Smooth muscle cell (in vitro differentiated cells): ENCODE measurements around the gene RNU6-1. TPM values are rescaled to one million over a fixed set of nuclear protein-coding genes. Genes with fewer than 3 reads are reported as not detected.

Source experiments
- DNase-seq: peaks from one replicate; lab custom pipeline; 2025; ENCODE audit not compliant: unreplicated experiment; lab: John Stamatoyannopoulos, UW
- H2AFZ ChIP-seq: fragments of 200-600 bp; sonication (generic); 2 replicates; pipeline ENCODE4 v1.6.0; 2016; ENCODE audit warnings: antibody characterized with exemption, low read depth, mild to moderate bottlenecking
- H3F3A ChIP-seq: fragments of 200-600 bp; sonication (generic); 2 replicates; pipeline ENCODE4 v1.6.0; 2017; ENCODE audit warnings: antibody characterized with exemption, low read depth
- H3K27ac ChIP-seq: fragments of 200-600 bp; sonication (generic); 2 replicates; pipeline ENCODE4 v1.5.1; 2016; ENCODE audit warnings: low read depth, mild to moderate bottlenecking
- H3K27me3 ChIP-seq: fragments of 200-600 bp; sonication (generic); 2 replicates; pipeline ENCODE4 v1.6.1; 2016; ENCODE audit warnings: low read depth, mild to moderate bottlenecking
- H3K36me3 ChIP-seq: fragments of 200-600 bp; sonication (generic); 2 replicates; pipeline ENCODE4 v1.5.1; 2016; ENCODE audit warnings: low read depth
- H3K4me1 ChIP-seq: fragments of 200-600 bp; sonication (generic); 2 replicates; pipeline ENCODE4 v1.5.1; 2016; ENCODE audit warnings: low read depth
- H3K4me2 ChIP-seq: fragments of 200-600 bp; sonication (generic); 2 replicates; pipeline ENCODE4 v1.6.0; 2016; ENCODE audit warnings: mild to moderate bottlenecking
- H3K4me3 ChIP-seq: fragments of 200-600 bp; sonication (generic); 2 replicates; pipeline ENCODE4 v1.5.1; 2016; ENCODE audit warnings: mild to moderate bottlenecking
- H3K79me2 ChIP-seq: fragments of 200-600 bp; sonication (generic); 2 replicates; pipeline ENCODE4 v1.6.0; 2016; ENCODE audit warnings: low read depth, mild to moderate bottlenecking
- H3K9ac ChIP-seq: fragments of 200-600 bp; sonication (generic); 2 replicates; pipeline ENCODE4 v1.6.0; 2016; ENCODE audit warnings: low read depth
- H3K9me3 ChIP-seq: fragments of 200-600 bp; sonication (generic); replicated peaks from 2 replicates; pipeline ENCODE4 v1.5.1; 2016; ENCODE audit warnings: low read depth
- H4K20me1 ChIP-seq: fragments of 200-600 bp; sonication (generic); 2 replicates; pipeline ENCODE4 v1.6.0; 2016; ENCODE audit warnings: low read depth
- CTCF ChIP-seq: fragments of 200-600 bp; sonication (generic); IDR thresholded peaks from 2 replicates; pipeline ENCODE4 v1.5.1; 2017; ENCODE audit warnings: borderline replicate concordance, mild to moderate bottlenecking, antibody characterized with exemption; ENCODE audit not compliant: insufficient read depth, poor library complexity, severe bottlenecking
- WGBS: methylation state at CpG from one replicate; pipeline ENCODE4 v1.1.7; 2016; ENCODE audit warnings: low lambda C conversion rate; 5-methylcytosine and 5-hydroxymethylcytosine counted together
- polyA plus RNA-seq: library from polyadenylated mRNA; unstranded; fragments of >200 nt; fragmentation: Nextera tagmentation; extraction: Ambion mirVana; gene quantifications from 2 replicates; pipeline ENCODE4 v1.2.1, GENCODE V29; 2016
- total RNA-seq: library from RNA; depleted of rRNA; stranded (reverse); fragments of >200 nt; gene quantifications from 2 replicates; pipeline ENCODE4 v1.2.3, GENCODE V29; 2014

The RNU6-1 gene
- total and polyA plus RNA-seq, 2 experiments from 2014 or later, result not detected

GRCh38 chr15:67806536-67806935, 33.3 kb downstream of the RNU6-1 start:
- Histone ChIP-seq H3F3A (no peaks in the 10 kb centered on the region), H4K20me1 (no peaks in the 10 kb centered on the region), H3K79me2 (no peaks in the 10 kb centered on the region), H3K9me3 (no peaks in the 10 kb centered on the region), H3K4me2 (no peak overlapping the region), H3K36me3 (no peaks in the 10 kb centered on the region), H3K4me3 (no peak overlapping the region), H3K4me1 (peaks cover 9% of the 10 kb centered on the region), H3K27ac (no peak overlapping the region), H3K27me3 (no peaks in the 10 kb centered on the region), H3K9ac (no peak overlapping the region), H2AFZ (no peak overlapping the region)
- no peak for TF ChIP-seq CTCF
- WGBS, result 95% methylated on average over 18 of the region's 18 CpGs
- no peak for DNase-seq

GRCh38 chr15:67805666-67806516, 34.0 kb downstream of the RNU6-1 start:
- Histone ChIP-seq H2AFZ (no peak overlapping the region), H3K4me2 (no peak overlapping the region), H3K4me3 (no peak overlapping the region), H3K27me3 (no peaks in the 10 kb centered on the region), H3K36me3 (no peaks in the 10 kb centered on the region), H3K9me3 (no peaks in the 10 kb centered on the region), H3F3A (no peaks in the 10 kb centered on the region), H3K9ac (no peak overlapping the region), H4K20me1 (no peaks in the 10 kb centered on the region), H3K4me1 (peaks cover 9% of the 10 kb centered on the region), H3K27ac (no peak overlapping the region), H3K79me2 (no peaks in the 10 kb centered on the region)
- no peak for TF ChIP-seq CTCF
- 89% methylated on average over 16 of the region's 16 CpGs for WGBS
- DNase-seq, result no peak

- no peak for TF ChIP-seq CTCF
- 95% methylated on average over 17 of the region's 17 CpGs for WGBS
- Histone ChIP-seq H2AFZ (no peak overlapping the region), H3K4me3 (no peak overlapping the region), H3K27ac (no peak overlapping the region), H3K27me3 (no peaks in the 10 kb centered on the region), H4K20me1 (no peaks in the 10 kb centered on the region), H3K4me1 (peaks cover 9% of the 10 kb centered on the region), H3K36me3 (no peaks in the 10 kb centered on the region), H3K9ac (no peak overlapping the region), H3K79me2 (no peaks in the 10 kb centered on the region), H3K4me2 (no peak overlapping the region), H3K9me3 (no peaks in the 10 kb centered on the region), H3F3A (no peaks in the 10 kb centered on the region)
- no peak for DNase-seq
Measured at GRCh38 chr15:67805008-67805665, 34.7 kb downstream of the RNU6-1 start.
